Neural cell (in vitro differentiated cells): ENCODE results near the gene CACNA2D2. TPM values are rescaled to one million over a fixed set of nuclear protein-coding genes. Genes with fewer than 3 reads are reported as not detected.

Experiments
- H2AFZ ChIP-seq: fragments of 200-600, 300-800 bp; sonication (generic), shearing (Covaris generic); 2 replicates; pipeline ENCODE4 v1.6.0; 2014; ENCODE audit warnings: low read depth, mild to moderate bottlenecking, antibody characterized with exemption, low read length, moderate library complexity
- H3F3A ChIP-seq: fragments of 200-600 bp; shearing (Covaris generic); 2 replicates; pipeline ENCODE4 v1.6.1; 2016; ENCODE audit warnings: mild to moderate bottlenecking, moderate library complexity, mixed read lengths, antibody characterized with exemption, low read length; ENCODE audit not compliant: insufficient read depth, poor library complexity, severe bottlenecking
- H3K27ac ChIP-seq: fragments of 200-600, 300-800 bp; sonication (generic), shearing (Covaris generic); 2 replicates; pipeline ENCODE4 v1.5.1; 2014; ENCODE audit warnings: mild to moderate bottlenecking, low read length, moderate library complexity
- H3K27me3 ChIP-seq: fragments of 300-800, 200-600 bp; sonication (generic), shearing (Covaris generic); 2 replicates; pipeline ENCODE4 v1.6.0; 2014; ENCODE audit warnings: mild to moderate bottlenecking, low read depth, low read length, moderate library complexity; ENCODE audit not compliant: insufficient read depth
- H3K36me3 ChIP-seq: fragments of 300-800, 200-600 bp; sonication (generic), shearing (Covaris generic); 2 replicates; pipeline ENCODE4 v1.5.1; 2014; ENCODE audit warnings: mild to moderate bottlenecking, antibody characterized with exemption, low read length, moderate library complexity; ENCODE audit not compliant: insufficient read depth
- H3K4me2 ChIP-seq: fragments of 300-800, 200-600 bp; sonication (generic), shearing (Covaris generic); 2 replicates; pipeline ENCODE4 v1.6.0; 2014; ENCODE audit warnings: mild to moderate bottlenecking, low read length
- H3K4me3 ChIP-seq: fragments of 300-800, 200-600 bp; sonication (generic), shearing (Covaris generic); 2 replicates; pipeline ENCODE4 v1.5.1; 2014; ENCODE audit warnings: mild to moderate bottlenecking, low read length, moderate library complexity
- H3K79me2 ChIP-seq: fragments of 200-600 bp; shearing (Covaris generic); replicated peaks from 2 replicates; pipeline ENCODE4 v1.6.0; 2014; ENCODE audit warnings: mild to moderate bottlenecking, low read length, moderate library complexity; ENCODE audit not compliant: insufficient read depth
- H3K9ac ChIP-seq: fragments of 300-800, 200-600 bp; sonication (generic), shearing (Covaris generic); 2 replicates; pipeline ENCODE4 v1.6.1; 2016; ENCODE audit warnings: mild to moderate bottlenecking, low read length, mixed read lengths
- H3K9me2 ChIP-seq: fragments of 200-600 bp; shearing (Covaris generic); 2 replicates; pipeline ENCODE4 v1.6.1; 2016; ENCODE audit warnings: mild to moderate bottlenecking, low read length, mixed read lengths; ENCODE audit not compliant: insufficient read depth
- H3K9me3 ChIP-seq: fragments of 200-600, 300-800 bp; sonication (generic), shearing (Covaris generic); 2 replicates; pipeline ENCODE4 v1.6.1; 2016; ENCODE audit warnings: mild to moderate bottlenecking, mixed run types, low read length, moderate library complexity, mixed read lengths
- H4K20me1 ChIP-seq: fragments of 200-600 bp; shearing (Covaris generic); 2 replicates; pipeline ENCODE4 v1.6.1; 2016; ENCODE audit warnings: mild to moderate bottlenecking, mixed run types; ENCODE audit not compliant: insufficient read depth
- CTCF ChIP-seq: fragments of 450-650 bp; IDR thresholded peaks from 2 replicates; pipeline ENCODE4 v1.5.1; 2014; ENCODE audit warnings: antibody characterized with exemption, mild to moderate bottlenecking, moderate library complexity; ENCODE audit not compliant: poor library complexity, severe bottlenecking
- EP300 ChIP-seq: fragments of 450-650 bp; conservative IDR thresholded peaks from 2 replicates; pipeline ENCODE4 v1.6.1; 2014; ENCODE audit warnings: antibody characterized with exemption, mild to moderate bottlenecking, moderate library complexity; ENCODE audit not compliant: poor library complexity, severe bottlenecking
- EZH2 ChIP-seq: fragments of 200-600, 300-800 bp; shearing (Covaris generic), sonication (generic); IDR thresholded peaks from 2 replicates; pipeline ENCODE4 v1.6.1; 2014; ENCODE audit warnings: antibody characterized with exemption, low read length, borderline replicate concordance, mild to moderate bottlenecking; ENCODE audit not compliant: insufficient read depth, poor library complexity, severe bottlenecking
- MXI1 ChIP-seq: fragments of 450-650 bp; conservative IDR thresholded peaks from 2 replicates; pipeline ENCODE4 v1.6.1; 2014; ENCODE audit warnings: antibody characterized with exemption, mild to moderate bottlenecking; ENCODE audit not compliant: poor library complexity, severe bottlenecking
- POLR2AphosphoS5 ChIP-seq: IDR thresholded peaks from 2 replicates; pipeline ENCODE4 v1.6.1; 2012
- RAD21 ChIP-seq: fragments of 450-650 bp; conservative IDR thresholded peaks from 2 replicates; pipeline ENCODE4 v1.6.1; 2014; ENCODE audit warnings: antibody characterized with exemption, mild to moderate bottlenecking, moderate library complexity
- REST ChIP-seq: IDR thresholded peaks from 2 replicates; pipeline ENCODE4 v1.6.1; 2012; ENCODE audit warnings: borderline replicate concordance
- SMC3 ChIP-seq: fragments of 450-650 bp; conservative IDR thresholded peaks from 2 replicates; pipeline ENCODE4 v1.6.1; 2014; ENCODE audit warnings: antibody characterized with exemption, mild to moderate bottlenecking, moderate library complexity; ENCODE audit not compliant: poor library complexity
- TAF1 ChIP-seq: IDR thresholded peaks from 2 replicates; pipeline ENCODE4 v1.6.1; 2012; ENCODE audit warnings: low read depth
- polyA plus RNA-seq: library from polyadenylated mRNA; depleted of rRNA; stranded (reverse); fragments of >200 nt; gene quantifications from 2 replicates; pipeline ENCODE4 v1.2.3, GENCODE V29; 2014

CACNA2D2 gene
- polyA plus RNA-seq, 1 donor from 2014 or later, result 7.8 TPM

- Histone ChIP-seq H3K9me2 (no peaks in the 10 kb centered on the region), H4K20me1 (no peaks in the 10 kb centered on the region), H3K4me3 (peak overlapping the region; percentile 93), H3K9ac (no peak overlapping the region), H3K36me3 (no peaks in the 10 kb centered on the region), H3K27ac (no peak overlapping the region), H3K9me3 (no peaks in the 10 kb centered on the region), H2AFZ (no peak overlapping the region), H3K79me2 (peaks cover 23% of the 10 kb centered on the region), H3K27me3 (no peaks in the 10 kb centered on the region), H3F3A (no peaks in the 10 kb centered on the region), H3K4me2 (no peak overlapping the region)
- no peak for TF ChIP-seq CTCF
- TF ChIP-seq TAF1, result no peak
- no peak for TF ChIP-seq SMC3
- no peak for TF ChIP-seq EZH2
- no peak for TF ChIP-seq POLR2AphosphoS5
- TF ChIP-seq RAD21, result no peak
- no peak for TF ChIP-seq REST
Observed at GRCh38 chr3:50318615-50319014, 184.8 kb downstream of the CACNA2D2 start.

- Histone ChIP-seq H3K9ac (no peak overlapping the region), H3K4me3 (peak overlapping the region; percentile 93), H3K79me2 (peaks cover 23% of the 10 kb centered on the region), H4K20me1 (no peaks in the 10 kb centered on the region), H3K27ac (no peak overlapping the region), H3K27me3 (no peaks in the 10 kb centered on the region), H3K9me2 (no peaks in the 10 kb centered on the region), H3K36me3 (no peaks in the 10 kb centered on the region), H3K9me3 (no peaks in the 10 kb centered on the region), H3K4me2 (no peak overlapping the region), H2AFZ (no peak overlapping the region), H3F3A (no peaks in the 10 kb centered on the region)
- TF ChIP-seq TAF1 (no peak), RAD21 (no peak), REST (no peak), MXI1 (no peak), EP300 (no peak), SMC3 (no peak), CTCF (no peak), POLR2AphosphoS5 (no peak), EZH2 (no peak)
Observed at GRCh38 chr3:50318163-50318562, 185.3 kb downstream of the CACNA2D2 start.
